Measurements from ENCODE around the gene DAB2IP. TPM values are rescaled to one million over a fixed set of nuclear protein-coding genes. Genes with fewer than 3 reads are reported as not detected.
"Not testable (repeated sequence)": the region's sequence is repeated elsewhere in the genome, so short reads cannot be mapped to it uniquely, and the experiment has no call there.

Gene DAB2IP
- polyA plus RNA-seq, 12 donors, result 29.6 to 49.8 (median 38.4) TPM; not detected in 1

GRCh38 chr9:121790841-121791240 is 139.4 kb downstream of the DAB2IP start:
- DNase-seq, result no peak

GRCh38 chr9:121792476-121792875 is 141.0 kb downstream of the DAB2IP start:
- DNase-seq, result not testable (repeated sequence)

DNA sequence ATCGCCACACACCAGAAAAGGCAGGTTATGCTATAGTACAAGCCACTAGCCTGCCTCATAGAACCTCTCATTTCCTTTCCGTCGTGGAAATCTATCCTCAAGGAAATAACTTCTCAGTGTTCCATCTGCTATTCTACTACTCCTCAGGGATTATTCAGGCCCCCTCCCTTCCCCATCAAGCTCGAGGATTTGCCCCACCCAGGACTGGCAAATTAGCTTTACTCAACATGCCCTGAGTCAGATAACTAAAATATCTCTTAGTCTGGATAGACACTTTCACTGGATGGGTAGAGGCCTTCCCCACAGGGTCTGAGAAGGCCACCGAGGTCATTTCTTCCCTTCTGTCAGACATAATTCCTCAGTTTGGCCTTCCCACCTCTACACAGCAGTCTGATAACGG is 142.9 kb downstream of the DAB2IP start:
- DNase-seq, result not testable (repeated sequence)

DNA sequence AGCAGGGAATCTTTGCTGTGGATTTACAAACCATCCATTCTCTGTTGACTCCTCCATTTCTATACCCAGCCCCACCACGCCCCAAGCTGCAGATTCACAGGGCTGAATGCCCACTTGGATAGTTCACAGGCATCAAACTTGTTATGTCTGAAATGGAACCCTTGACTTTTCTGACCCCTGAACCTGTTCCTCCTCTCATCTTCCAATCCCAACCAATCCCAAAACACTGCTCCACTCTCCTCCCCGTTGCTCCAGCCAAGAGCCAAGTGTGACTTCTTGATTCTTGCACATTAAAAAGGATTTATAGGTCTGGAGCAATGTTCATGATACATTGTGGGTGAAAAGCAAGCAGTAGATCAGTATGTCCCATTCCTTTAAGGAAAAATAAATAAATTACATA is 145.6 kb downstream of the DAB2IP start:
- DNase-seq, result no peak

GRCh38 chr9:121798941-121799340 is 147.5 kb downstream of the DAB2IP start:
- no peak for DNase-seq

- no peak for DNase-seq
Observed at GRCh38 chr9:121800376-121800775, 148.9 kb downstream of the DAB2IP start.

DNA sequence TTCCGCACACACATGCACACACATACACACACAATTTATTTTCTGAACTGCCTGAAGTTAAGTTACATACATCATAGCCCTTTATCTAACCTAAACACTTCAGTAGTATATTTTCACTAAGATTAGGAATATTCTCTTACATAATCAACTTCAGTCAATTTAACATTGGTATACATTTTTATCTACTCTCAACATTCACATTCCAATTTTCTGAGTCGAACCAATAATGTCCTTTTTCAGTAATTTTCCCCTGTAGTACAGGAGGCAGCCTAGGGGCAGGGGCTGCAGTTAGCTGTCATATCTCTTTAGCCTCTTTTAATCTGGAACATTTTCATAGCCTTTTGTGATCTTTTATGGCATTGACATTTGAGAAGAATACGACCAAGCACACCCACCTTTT is 150.1 kb downstream of the DAB2IP start:
- DNase-seq, result no peak

- DNase-seq, result no peak
Observed at GRCh38 chr9:121802753-121803152, 151.3 kb downstream of the DAB2IP start.

GRCh38 chr9:121807069-121807822 is 155.8 kb downstream of the DAB2IP start:
- no peak for DNase-seq

DNA sequence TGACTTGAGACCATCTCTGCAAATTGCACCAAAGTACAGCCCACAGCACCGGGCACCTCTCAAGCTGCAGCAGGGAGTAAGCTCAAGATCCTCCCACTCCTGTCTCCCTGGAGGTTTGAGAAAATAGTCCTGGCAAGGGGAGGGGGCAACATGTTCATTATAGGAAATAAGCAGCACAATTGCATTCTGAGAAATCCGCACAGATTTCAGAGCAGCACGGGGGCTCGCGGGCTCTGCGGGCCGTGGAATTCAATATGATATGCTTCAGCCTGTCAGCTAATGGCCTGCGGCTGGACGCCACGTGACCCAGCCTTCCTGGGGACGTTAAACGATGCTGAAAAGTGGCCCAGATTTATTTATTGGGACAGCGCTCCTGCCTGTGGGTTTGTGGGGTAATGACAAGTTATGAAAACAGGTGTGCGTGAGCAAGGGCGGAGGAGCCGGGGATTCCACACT is 156.4 kb downstream of the DAB2IP start:
- DNase-seq, result no peak

- DNase-seq, result no peak
Observed at GRCh38 chr9:121808781-121809180, 157.3 kb downstream of the DAB2IP start.

GRCh38 chr9:121809356-121810050 is 158.1 kb downstream of the DAB2IP start:
- no peak for DNase-seq

DNA sequence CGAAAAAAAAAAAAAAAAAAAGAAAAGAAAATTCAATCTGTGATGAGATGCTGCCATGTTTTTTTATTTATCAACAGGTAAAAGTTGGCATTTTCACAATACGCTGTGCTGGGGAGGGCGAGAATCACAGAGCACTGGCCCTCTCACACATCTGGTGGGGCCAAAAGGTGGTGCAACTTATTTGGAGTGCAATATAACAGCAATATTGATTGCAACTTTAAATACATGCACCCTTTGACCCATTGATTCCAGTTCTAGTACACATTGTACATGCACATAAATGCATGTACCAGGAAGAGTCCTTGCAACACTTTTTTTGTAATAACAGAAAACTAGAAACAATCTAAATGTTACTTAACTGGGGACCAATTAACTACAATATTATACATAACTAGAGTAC is 159.1 kb downstream of the DAB2IP start:
- DNase-seq, result no peak

- DNase-seq, result no peak
Observed at GRCh38 chr9:121811140-121811539, 159.7 kb downstream of the DAB2IP start.

GRCh38 chr9:121811751-121812150 is 160.3 kb downstream of the DAB2IP start:
- DNase-seq, result no peak

DNA sequence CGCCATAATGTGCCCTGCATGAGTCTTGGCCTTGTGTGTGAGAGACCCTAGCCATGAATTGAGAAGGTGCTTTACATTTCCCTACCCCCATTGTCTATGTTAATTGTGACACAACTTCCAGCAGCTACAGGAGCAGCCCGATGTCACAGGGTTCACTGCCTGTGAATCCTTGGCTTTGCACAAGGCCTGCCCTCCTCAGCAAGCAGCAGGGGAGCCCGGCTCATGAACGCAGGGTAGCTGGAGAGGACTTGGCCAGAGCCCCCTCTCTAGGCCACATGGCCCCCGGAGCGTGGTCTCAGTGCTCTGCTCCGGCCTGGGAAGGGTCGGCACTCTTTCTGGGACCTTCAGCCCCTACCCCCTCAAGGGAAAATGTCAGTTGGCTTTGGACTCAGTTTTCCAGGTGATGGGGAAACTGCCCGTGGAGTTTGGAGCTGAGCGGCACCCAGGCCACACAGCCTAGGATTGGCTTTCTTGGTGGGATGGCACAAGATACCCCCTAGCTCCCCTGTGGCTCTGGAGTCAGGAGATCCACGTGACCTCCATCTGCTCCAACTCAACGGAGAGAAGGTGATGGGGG is 160.8 kb downstream of the DAB2IP start:
- no peak for DNase-seq

DNA sequence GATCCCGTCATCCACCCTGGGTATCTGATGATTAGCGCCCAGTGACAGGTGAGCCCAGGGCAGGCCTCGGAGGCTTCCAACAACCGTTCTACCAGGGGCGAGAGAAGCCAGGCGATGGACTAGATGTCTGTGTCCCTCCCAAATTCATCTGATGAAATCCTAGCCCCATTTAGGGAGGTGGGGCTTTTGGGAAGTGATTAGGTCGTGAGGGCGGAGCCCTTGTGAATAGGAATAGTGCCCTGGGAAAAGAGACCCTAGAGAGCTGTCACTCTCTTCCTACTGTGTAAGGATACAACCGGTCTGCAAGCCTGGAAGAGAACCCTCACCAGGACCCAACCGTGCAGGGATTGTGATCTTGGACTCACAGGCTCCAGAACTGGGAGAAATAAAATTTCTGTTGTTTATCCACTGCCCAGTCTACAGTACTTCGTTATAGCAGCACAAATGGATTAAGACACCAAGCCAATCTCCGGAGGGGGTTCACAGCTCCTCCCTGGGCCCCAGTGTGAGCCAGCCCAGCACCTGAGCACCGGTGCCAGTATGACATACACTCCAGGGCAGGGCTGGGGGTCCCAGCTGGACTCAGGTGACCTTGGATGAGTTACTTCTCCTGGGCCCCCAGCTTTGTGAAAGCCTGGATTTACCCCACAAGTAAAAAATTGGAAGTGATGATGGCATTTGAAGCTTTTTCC is 162.2 kb downstream of the DAB2IP start:
- no peak for DNase-seq

GRCh38 chr9:121814594-121814993 is 163.2 kb downstream of the DAB2IP start:
- no peak for DNase-seq

GRCh38 chr9:121815084-121815483 is 163.7 kb downstream of the DAB2IP start:
- DNase-seq, result no peak

GRCh38 chr9:121815546-121816448 is 164.4 kb downstream of the DAB2IP start:
- DNase-seq, result no peak

DNA sequence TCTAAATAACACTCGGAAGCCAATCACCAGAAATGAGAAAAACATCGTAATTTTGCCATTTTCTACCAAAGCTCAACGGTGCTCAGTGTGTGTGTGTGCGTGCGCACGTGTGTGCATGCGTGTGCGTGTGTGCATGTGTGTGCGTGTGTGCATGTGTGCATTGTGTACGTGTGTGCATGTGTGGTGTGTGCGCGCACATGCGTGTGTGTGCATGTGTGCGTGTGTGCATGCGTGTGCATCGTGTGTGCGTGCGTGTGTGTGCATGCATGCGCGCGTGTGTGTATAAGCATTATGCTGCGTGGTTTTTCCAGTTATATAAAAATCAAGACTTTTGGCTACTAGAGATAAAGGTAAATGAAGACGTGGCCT is 165.0 kb downstream of the DAB2IP start:
- no peak for DNase-seq
